Measurements from ENCODE around the gene SUGCT.

- TF ChIP-seq CTCF (IDR thresholded peaks at IDR 0.05) (no peak), EP300 (IDR thresholded peaks at IDR 0.05) (no peak), POLR2AphosphoS5 (IDR thresholded peaks at IDR 0.05) (no peak), POLR2A (IDR thresholded peaks at IDR 0.05; ENCODE audit: low read depth) (no peak)
These were observed 754.3 kb downstream of the SUGCT start for GRCh38 chr7:40889099-40889498.

Measured in esophagus muscularis mucosa (tissue), 4 donors.